ENCODE results near the gene CASR. TPM values are rescaled to one million over a fixed set of nuclear protein-coding genes. Genes with fewer than 3 reads are reported as not detected.
"Not testable (repeated sequence)": the region's sequence is repeated elsewhere in the genome, so short reads cannot be mapped to it uniquely, and the experiment has no call there.

CASR gene
- total RNA-seq, 2 donors from 2014 or later: not detected

DNA sequence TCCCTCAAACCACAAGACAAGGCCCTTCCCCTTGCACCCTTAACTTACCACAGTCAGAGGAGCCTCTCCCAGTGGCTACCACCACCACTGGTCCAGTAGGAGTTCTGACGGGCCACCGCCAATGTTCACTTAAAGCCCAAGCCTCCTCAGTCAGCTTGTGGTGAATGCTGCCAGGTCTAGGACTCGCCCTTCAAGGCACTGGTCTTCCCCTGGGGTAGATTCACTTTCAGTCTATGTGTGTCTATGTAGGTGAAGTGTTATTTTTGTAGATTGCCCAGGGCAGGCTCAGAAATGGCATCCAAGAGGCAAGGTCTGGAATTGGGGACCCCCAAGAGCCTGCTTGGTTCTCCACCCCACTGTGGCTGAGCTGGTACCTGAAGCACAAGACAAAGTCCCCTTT is 15.4 kb upstream of the CASR start:
- no peaks in the 10 kb centered on the region for H3K27me3 ChIP-seq
- H3K9me3 ChIP-seq: peaks cover 0 to 4% of the 10 kb centered on the region in 2 donors
- H3K36me3 ChIP-seq: no peaks in the 10 kb centered on the region
- DNase-seq (ENCODE audit: low spot score): no peak
- no peak overlapping the region for H3K4me3 ChIP-seq
- TF ChIP-seq, protein P1, sequence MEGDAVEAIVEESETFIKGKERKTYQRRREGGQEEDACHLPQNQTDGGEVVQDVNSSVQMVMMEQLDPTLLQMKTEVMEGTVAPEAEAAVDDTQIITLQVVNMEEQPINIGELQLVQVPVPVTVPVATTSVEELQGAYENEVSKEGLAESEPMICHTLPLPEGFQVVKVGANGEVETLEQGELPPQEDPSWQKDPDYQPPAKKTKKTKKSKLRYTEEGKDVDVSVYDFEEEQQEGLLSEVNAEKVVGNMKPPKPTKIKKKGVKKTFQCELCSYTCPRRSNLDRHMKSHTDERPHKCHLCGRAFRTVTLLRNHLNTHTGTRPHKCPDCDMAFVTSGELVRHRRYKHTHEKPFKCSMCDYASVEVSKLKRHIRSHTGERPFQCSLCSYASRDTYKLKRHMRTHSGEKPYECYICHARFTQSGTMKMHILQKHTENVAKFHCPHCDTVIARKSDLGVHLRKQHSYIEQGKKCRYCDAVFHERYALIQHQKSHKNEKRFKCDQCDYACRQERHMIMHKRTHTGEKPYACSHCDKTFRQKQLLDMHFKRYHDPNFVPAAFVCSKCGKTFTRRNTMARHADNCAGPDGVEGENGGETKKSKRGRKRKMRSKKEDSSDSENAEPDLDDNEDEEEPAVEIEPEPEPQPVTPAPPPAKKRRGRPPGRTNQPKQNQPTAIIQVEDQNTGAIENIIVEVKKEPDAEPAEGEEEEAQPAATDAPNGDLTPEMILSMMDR (IDR thresholded peaks at IDR 0.05): no peak
- no peak overlapping the region for H3K27ac ChIP-seq
- H3K4me1 ChIP-seq: no peaks in the 10 kb centered on the region

DNA sequence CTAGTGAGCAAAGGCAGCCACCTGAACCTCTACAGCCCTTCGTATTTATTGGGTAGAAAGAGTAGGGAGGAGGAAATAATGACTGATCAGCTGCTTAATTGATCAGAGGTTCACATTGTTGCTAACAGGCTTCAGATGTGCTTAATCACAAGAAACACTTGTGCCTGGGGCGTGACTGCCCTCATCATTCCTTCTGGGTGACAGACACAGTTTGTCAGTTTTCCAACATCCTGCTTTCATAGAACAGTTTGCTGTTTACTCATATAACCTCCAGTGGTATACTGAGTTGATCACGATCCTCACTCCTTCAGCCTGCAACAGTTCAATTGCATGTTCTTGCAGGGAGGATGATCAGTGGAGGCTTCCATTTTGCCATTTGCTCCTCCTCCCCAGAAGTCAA is 13.6 kb upstream of the CASR start:
- Histone ChIP-seq H3K27me3 (no peaks in the 10 kb centered on the region), H3K36me3 (no peaks in the 10 kb centered on the region), H3K9me3 (peaks cover 0 to 4% of the 10 kb centered on the region in 2 donors), H3K4me3 (no peak overlapping the region), H3K4me1 (no peaks in the 10 kb centered on the region), H3K27ac (no peak overlapping the region)
- TF ChIP-seq, protein P1 (IDR thresholded peaks at IDR 0.05): no peak
- no peak for DNase-seq (ENCODE audit: low spot score)

DNA sequence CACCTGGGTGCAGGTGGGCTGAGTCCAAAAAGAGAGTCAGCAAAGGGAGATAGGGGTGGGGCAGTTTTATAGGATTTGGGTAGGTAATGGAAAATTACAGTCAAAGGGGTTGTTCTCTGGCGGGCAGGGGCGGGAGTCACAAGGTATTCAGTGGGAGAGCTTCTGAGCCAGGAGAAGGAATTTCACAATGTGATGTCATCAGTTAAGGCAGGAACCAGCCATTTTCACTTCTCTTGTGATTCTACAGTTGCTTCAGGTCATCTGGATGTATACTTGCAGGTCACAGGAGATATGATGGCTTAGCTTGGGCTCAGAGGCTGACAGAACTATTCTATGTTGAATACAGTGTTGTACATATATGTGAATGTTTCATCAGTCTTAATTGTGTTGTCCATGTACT is 12.1 kb upstream of the CASR start:
- not testable (repeated sequence) for H3K27me3 ChIP-seq; H3K9me3 ChIP-seq; H3K36me3 ChIP-seq; H3K4me3 ChIP-seq; H3K27ac ChIP-seq; H3K4me1 ChIP-seq; DNase-seq (ENCODE audit: low spot score)

DNA sequence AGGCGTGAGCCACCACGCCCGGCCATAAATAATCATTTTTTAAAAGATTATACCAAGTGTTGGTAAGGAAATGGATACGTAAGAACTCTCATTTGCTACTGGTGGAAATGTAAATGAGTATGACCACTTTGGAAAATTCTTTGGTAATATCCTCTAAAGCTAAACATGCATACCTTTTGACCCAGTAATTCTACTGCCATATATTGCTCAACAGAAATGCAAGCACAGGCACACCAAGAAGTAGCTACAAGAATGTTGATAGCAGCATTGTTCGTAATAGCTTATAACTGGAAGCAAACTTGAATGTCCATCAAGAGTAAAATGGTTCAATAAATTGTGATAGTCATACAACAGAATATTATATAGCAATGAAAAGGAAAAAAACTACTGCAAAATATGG is 4.8 kb upstream of the CASR start:
- no peak overlapping the region for H3K27ac ChIP-seq
- no peak overlapping the region for H3K4me3 ChIP-seq
- H3K27me3 ChIP-seq: no peaks in the 10 kb centered on the region
- no peaks in the 10 kb centered on the region for H3K9me3 ChIP-seq
- peaks cover 0 to under 1% of the 10 kb centered on the region in 2 donors for H3K4me1 ChIP-seq
- TF ChIP-seq, protein P1 (IDR thresholded peaks at IDR 0.05): no peak
- H3K36me3 ChIP-seq: no peaks in the 10 kb centered on the region
- no peak for DNase-seq (ENCODE audit: low spot score)

DNA sequence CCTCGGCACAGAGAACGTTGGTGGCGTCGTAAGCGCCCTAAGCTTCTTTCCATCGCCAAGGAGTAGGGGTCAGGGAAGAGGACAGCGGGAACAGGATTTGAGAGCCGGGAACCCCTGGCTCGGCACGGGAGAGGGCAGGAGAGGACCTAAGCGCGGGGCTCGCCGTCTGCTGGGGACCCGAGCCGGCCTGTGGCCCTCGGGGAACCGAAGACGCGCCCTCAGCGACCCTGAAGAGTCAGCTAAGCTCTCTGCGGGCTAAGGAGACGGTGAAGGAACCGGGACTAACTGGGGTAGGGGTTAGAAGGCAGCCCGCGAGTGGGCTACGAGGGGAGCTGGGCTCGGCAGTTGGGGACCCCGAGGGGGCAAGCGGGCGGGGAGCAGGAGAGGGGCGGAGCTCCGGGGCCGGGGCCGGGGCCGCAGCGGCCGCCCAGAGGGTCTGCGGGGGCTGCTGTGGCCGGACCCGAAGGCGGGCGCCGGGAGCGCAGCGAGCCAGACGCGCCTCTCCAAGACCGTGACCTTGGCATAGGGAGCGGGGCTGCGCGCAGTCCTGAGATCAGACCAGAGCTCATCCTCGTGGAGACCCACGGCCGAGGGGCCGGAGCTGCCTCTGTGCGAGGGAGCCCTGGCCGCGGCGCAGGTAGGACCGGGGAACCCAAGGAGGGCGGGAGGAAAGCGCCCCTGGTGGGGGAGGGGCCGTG is 574 bp downstream of the CASR start:
- H3K27me3 ChIP-seq: peaks cover 4 to 6% of the 10 kb centered on the region in 2 donors

DNA sequence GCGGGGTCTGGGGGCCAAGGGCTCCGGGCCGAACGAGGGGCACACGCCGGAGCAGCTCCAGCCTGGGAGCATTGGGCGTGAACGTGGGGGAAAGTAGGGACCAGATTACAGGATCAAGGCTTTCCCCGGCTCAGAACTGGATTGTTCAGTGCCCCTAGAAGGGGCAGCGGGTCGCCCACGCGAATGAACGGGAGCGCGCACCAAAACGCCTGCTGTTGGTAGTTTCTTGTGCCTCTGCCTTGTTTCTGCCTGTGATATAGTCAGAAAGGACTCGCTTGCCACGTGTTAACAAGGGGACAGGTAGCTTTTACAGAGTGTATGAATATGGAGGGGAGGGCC is 1.1 kb downstream of the CASR start:
- Histone ChIP-seq H3K4me1 (peaks cover 0 to 8% of the 10 kb centered on the region in 2 donors), H3K9me3 (no peaks in the 10 kb centered on the region), H3K27ac (no peak overlapping the region), H3K4me3 (peak overlapping the region in 1 of 2 donors; percentile 29), H3K27me3 (peaks cover 4 to 6% of the 10 kb centered on the region in 2 donors), H3K36me3 (no peaks in the 10 kb centered on the region)
- TF ChIP-seq, protein P1 (IDR thresholded peaks at IDR 0.05): no peak
- no peak for DNase-seq (ENCODE audit: low spot score)

More for the DNA sequence above, 574 bp downstream of the CASR start:
- Histone ChIP-seq H3K9me3 (no peaks in the 10 kb centered on the region), H3K27ac (no peak overlapping the region), H3K36me3 (no peaks in the 10 kb centered on the region), H3K4me1 (peaks cover 0 to 8% of the 10 kb centered on the region in 2 donors), H3K4me3 (peak overlapping the region in 1 of 2 donors; percentile 29)
- TF ChIP-seq, protein P1 (IDR thresholded peaks at IDR 0.05): no peak
- no peak for DNase-seq (ENCODE audit: low spot score)
